Sigmoid colon (tissue), 7 donors: Measurements from ENCODE around the gene ABHD12. TPM values are rescaled to one million over a fixed set of nuclear protein-coding genes. Genes with fewer than 3 reads are reported as not detected.

ENCODE experiments used
- DNase-seq: peaks from one replicate; pipeline ENCODE4 v3.0.0-alpha.2; 2019
- H3K27ac ChIP-seq, 4 donors: fragments of 200-600 bp; sonication (generic); one replicate each; pipeline ENCODE4 v1.5.1; 2016 to 2019; ENCODE audit warnings: mild to moderate bottlenecking in 1 of 4
- H3K27me3 ChIP-seq, 3 donors: fragments of 200-600 bp; sonication (generic); one replicate each; pipeline ENCODE4 v1.5.1; 2019; ENCODE audit warnings: mild to moderate bottlenecking in 1 of 3
- H3K36me3 ChIP-seq, 4 donors: fragments of 200-600 bp; sonication (generic); one replicate each; pipeline ENCODE4 v1.5.1; 2016 to 2019
- H3K4me1 ChIP-seq, 4 donors: fragments of 200-600 bp; sonication (generic); one replicate each; pipeline ENCODE4 v1.5.1; 2017 to 2019
- H3K4me3 ChIP-seq, 4 donors: fragments of 200-600 bp; sonication (generic); one replicate each; pipeline ENCODE4 v1.5.1; 2017 to 2019; ENCODE audit warnings: mild to moderate bottlenecking in 2 of 4, moderate library complexity in 1 of 4
- H3K9me3 ChIP-seq, 4 donors: fragments of 200-600 bp in 3 of 4; sonication (generic) in 3 of 4; one replicate each; pipeline versions ENCODE4 v1.5.1 to v1.6.1; 2013 to 2019
- CTCF ChIP-seq, 4 experiments: fragments of 450-650 bp in 3 of 4; fragments of 200-600 bp in 1 of 4; IDR thresholded peaks; one replicate each; pipeline ENCODE4 v1.5.1; 2016 to 2019; ENCODE audit warnings: antibody characterized with exemption in 4 of 4, mild to moderate bottlenecking in 3 of 4, moderate library complexity in 2 of 4
- EP300 ChIP-seq, 4 donors: sonication (generic); formaldehyde crosslinking; IDR thresholded peaks; one replicate each; pipeline ENCODE4 v1.6.1; 2017; ENCODE audit warnings: antibody characterized with exemption in 4 of 4
- POLR2A ChIP-seq, 2 donors: fragments of 450-650 bp; IDR thresholded peaks; one replicate each; pipeline ENCODE4 v1.6.1; 2016; ENCODE audit warnings: antibody characterized with exemption in 2 of 2, mild to moderate bottlenecking in 2 of 2, moderate library complexity in 2 of 2
- POLR2AphosphoS5 ChIP-seq, 4 donors: sonication (generic); formaldehyde crosslinking; IDR thresholded peaks; one replicate each; pipeline ENCODE4 v1.6.1; 2017; ENCODE audit warnings: antibody characterized with exemption in 4 of 4
- WGBS, 2 donors: extraction: QIAGEN DNeasy Blood & Tissue Kit; methylation state at CpG; one replicate each; pipeline ENCODE4 v1.1.7; 2013; 5-methylcytosine and 5-hydroxymethylcytosine counted together
- intact Hi-C: fragments of 100-400 bp; cut with DNase I; formaldehyde crosslinking; loops from one replicate; pipeline ENCODE4 v1.15.1; 2023
- polyA plus RNA-seq, 3 donors: library from polyadenylated mRNA; stranded (reverse); fragments of 200-250 nt; gene quantifications; one replicate each; pipeline ENCODE4 v1.2.3, GENCODE V29; 2013
- total RNA-seq, 4 donors: library from RNA; depleted of rRNA; stranded (reverse); fragments of >200 nt; gene quantifications; one replicate each; pipeline ENCODE4 v1.1.0, GENCODE V29; 2016
- donor health status: healthy with polysubstance abuse.
- donor health status: Bipolar disorder and iron deficiency.
- donor health status: healthy.

Gene ABHD12
- total and polyA plus RNA-seq, 7 donors = 18.9 to 49.0 (median 35.7) TPM

GRCh38 chr20:25344634-25345033 is 46.0 kb downstream of the ABHD12 start:
- Histone ChIP-seq H3K27ac (no peak overlapping the region), H3K27me3 (no peaks in the 10 kb centered on the region), H3K4me3 (no peak overlapping the region), H3K9me3 (no peaks in the 10 kb centered on the region), H3K36me3 (no peaks in the 10 kb centered on the region), H3K4me1 (no peaks in the 10 kb centered on the region)
- TF ChIP-seq EP300 (IDR thresholded peaks at IDR 0.05) (no peak), CTCF (IDR thresholded peaks at IDR 0.05) (no peak), POLR2A (IDR thresholded peaks at IDR 0.05) (no peak)
- intact Hi-C loops = no loop called here
- DNase-seq = no peak
- 93 to 96% methylated on average over 3 of the region's 3 CpGs for WGBS, 2 donors

DNA sequence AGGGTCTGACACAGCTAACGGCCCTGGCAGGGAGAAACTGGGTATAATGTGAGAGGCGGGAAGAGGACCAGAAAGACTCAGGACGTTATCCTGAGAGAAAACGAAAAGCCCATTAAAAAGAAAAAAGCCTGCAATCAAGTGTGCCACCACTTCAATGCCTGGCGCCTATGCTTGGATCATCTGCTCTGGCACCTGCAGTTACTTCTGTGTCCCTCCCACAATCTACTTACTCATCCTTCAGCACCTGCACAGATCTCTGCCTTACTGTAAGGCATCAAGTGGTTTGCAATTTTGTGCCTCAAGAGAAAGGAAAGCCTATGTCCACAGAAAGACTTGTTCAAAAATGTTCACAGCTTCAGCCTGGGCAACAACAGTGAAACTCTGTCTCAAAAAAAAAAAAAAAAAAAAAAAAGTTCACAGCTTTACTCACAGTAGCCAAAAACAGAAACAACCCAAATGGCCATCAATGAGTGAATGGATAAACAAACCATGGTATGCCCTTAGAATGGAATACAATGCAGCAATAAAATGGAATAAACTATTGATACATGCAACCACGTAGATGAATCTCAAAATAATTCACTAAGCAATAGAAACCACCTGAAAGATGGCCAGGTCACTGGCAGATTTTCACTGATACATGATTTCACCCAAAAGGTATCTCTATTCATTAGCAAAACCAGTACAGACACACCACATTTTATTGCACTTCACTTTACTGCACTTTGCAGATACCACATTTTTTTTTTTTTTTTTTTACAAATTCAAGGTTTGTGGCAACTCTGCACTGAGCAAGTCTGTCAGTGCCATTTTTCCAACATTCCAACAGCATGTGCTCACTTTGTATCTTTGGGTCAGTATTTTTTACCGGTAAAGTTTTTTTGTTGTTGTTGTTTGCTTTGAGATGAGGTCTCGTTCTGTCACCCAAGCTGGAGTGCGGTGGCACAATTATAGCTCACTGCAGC is 48.6 kb downstream of the ABHD12 start:
- TF ChIP-seq POLR2AphosphoS5 (IDR thresholded peaks at IDR 0.05) = no peak
- no peak for TF ChIP-seq CTCF (IDR thresholded peaks at IDR 0.05)
- TF ChIP-seq POLR2A (IDR thresholded peaks at IDR 0.05) = no peak
- TF ChIP-seq EP300 (IDR thresholded peaks at IDR 0.05) = no peak
- peaks cover 0 to 10% (median 0%) of the 10 kb centered on the region in 4 donors for H3K36me3 ChIP-seq
- 69 to 79% methylated on average over 9 of the region's 9 CpGs for WGBS, 2 donors
- intact Hi-C loops = no loop called here
- no peaks in the 10 kb centered on the region for H3K27me3 ChIP-seq
- no peak overlapping the region for H3K27ac ChIP-seq
- no peaks in the 10 kb centered on the region for H3K4me1 ChIP-seq
- no peak for DNase-seq
- no peak overlapping the region for H3K4me3 ChIP-seq
- H3K9me3 ChIP-seq = no peaks in the 10 kb centered on the region

DNA sequence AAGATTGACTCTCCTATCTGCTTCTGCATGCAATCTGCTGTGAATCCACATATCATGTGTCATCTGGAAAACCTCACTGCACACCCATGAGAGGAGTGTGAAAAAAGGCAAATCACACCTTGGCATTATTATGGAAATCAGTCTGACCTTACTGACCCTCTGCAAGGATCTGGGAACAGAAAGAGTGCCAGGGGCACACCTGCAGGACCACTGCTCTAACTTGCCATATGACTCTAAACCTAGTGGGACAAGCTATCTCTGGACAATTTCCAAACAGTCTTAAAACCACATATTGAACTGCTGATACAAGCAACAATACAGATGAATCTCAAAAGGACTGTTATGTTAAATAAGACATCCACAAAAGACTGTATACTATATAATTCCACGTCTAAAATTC is 50.3 kb downstream of the ABHD12 start:
- H3K4me3 ChIP-seq = no peak overlapping the region
- H3K36me3 ChIP-seq = peaks cover 0 to 10% (median 0%) of the 10 kb centered on the region in 4 donors
- H3K27ac ChIP-seq = no peak overlapping the region
- H3K4me1 ChIP-seq = no peaks in the 10 kb centered on the region
- TF ChIP-seq EP300 (IDR thresholded peaks at IDR 0.05) (no peak), POLR2A (IDR thresholded peaks at IDR 0.05) (no peak), POLR2AphosphoS5 (IDR thresholded peaks at IDR 0.05) (no peak), CTCF (IDR thresholded peaks at IDR 0.05) (no peak)
- 51 to 65% methylated on average over 1 of the region's 1 CpG for WGBS, 2 donors
- no peaks in the 10 kb centered on the region for H3K9me3 ChIP-seq
- no peak for DNase-seq
- intact Hi-C loops = no loop called here
- H3K27me3 ChIP-seq = no peaks in the 10 kb centered on the region

GRCh38 chr20:25339608-25340007 is 51.0 kb downstream of the ABHD12 start:
- intact Hi-C loops = no loop called here
- DNase-seq = no peak
- Histone ChIP-seq H3K4me3 (no peak overlapping the region), H3K9me3 (no peaks in the 10 kb centered on the region), H3K27me3 (no peaks in the 10 kb centered on the region), H3K27ac (no peak overlapping the region), H3K36me3 (peaks cover 0 to 10% (median 0%) of the 10 kb centered on the region in 4 donors), H3K4me1 (no peaks in the 10 kb centered on the region)
- TF ChIP-seq POLR2AphosphoS5 (IDR thresholded peaks at IDR 0.05) = no peak
- TF ChIP-seq EP300 (IDR thresholded peaks at IDR 0.05) = no peak
- TF ChIP-seq POLR2A (IDR thresholded peaks at IDR 0.05) = no peak
- TF ChIP-seq CTCF (IDR thresholded peaks at IDR 0.05) = no peak
- 26 to 70% methylated on average over 12 of the region's 12 CpGs for WGBS, 2 donors
